Uterus (tissue), 2 donors: Measurements from ENCODE around the gene OCIAD1.
"Not testable (repeated sequence)": the region's sequence is repeated elsewhere in the genome, so short reads cannot be mapped to it uniquely, and the experiment has no call there.

Experiments
- POLR2A ChIP-seq, 2 donors: fragments of 450-650 bp; IDR thresholded peaks; one replicate each; pipeline ENCODE4 v1.6.1; 2016; ENCODE audit warnings: antibody characterized with exemption in 2 of 2, mild to moderate bottlenecking in 1 of 2, moderate library complexity in 1 of 2
- TF ChIP-seq, protein P1 (sequence below), 4 experiments: fragments of 200-600 bp in 2 of 4; fragments of 450-650 bp in 2 of 4; sonication (generic) in 2 of 4; IDR thresholded peaks; one replicate each; pipeline ENCODE4 v1.5.1; 2016 to 2019; ENCODE audit warnings: antibody characterized with exemption in 4 of 4, mild to moderate bottlenecking in 2 of 4, moderate library complexity in 1 of 4

- TF ChIP-seq POLR2A (IDR thresholded peaks at IDR 0.05) = not testable (repeated sequence)
- TF ChIP-seq, protein P1, sequence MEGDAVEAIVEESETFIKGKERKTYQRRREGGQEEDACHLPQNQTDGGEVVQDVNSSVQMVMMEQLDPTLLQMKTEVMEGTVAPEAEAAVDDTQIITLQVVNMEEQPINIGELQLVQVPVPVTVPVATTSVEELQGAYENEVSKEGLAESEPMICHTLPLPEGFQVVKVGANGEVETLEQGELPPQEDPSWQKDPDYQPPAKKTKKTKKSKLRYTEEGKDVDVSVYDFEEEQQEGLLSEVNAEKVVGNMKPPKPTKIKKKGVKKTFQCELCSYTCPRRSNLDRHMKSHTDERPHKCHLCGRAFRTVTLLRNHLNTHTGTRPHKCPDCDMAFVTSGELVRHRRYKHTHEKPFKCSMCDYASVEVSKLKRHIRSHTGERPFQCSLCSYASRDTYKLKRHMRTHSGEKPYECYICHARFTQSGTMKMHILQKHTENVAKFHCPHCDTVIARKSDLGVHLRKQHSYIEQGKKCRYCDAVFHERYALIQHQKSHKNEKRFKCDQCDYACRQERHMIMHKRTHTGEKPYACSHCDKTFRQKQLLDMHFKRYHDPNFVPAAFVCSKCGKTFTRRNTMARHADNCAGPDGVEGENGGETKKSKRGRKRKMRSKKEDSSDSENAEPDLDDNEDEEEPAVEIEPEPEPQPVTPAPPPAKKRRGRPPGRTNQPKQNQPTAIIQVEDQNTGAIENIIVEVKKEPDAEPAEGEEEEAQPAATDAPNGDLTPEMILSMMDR (IDR thresholded peaks at IDR 0.05) = not testable (repeated sequence)
Measured at GRCh38 chr4:48864696-48865095, 33.8 kb downstream of the OCIAD1 start.
